Upper lobe of left lung (tissue), 6 donors: ENCODE data around the gene DENND4B. TPM values are rescaled to one million over a fixed set of nuclear protein-coding genes. Genes with fewer than 3 reads are reported as not detected.
"Not testable (repeated sequence)": the region's sequence is repeated elsewhere in the genome, so short reads cannot be mapped to it uniquely, and the experiment has no call there.

ENCODE experiments used
- ATAC-seq, 2 donors: fragments of 200-7000 bp; cut with Tn5 transposase; one replicate each; pipeline ENCODE4 v1.9.1; 2022; ENCODE audit warnings: mild to moderate bottlenecking in 2 of 2, moderate library complexity in 2 of 2; ENCODE audit not compliant: low FRiP score in 2 of 2
- DNase-seq, 2 donors: peaks; one replicate each; pipeline ENCODE4 v3.0.0-alpha.2; 2019 to 2020
- H3K27ac ChIP-seq, 4 donors: fragments of 200-600 bp; sonication (generic); one replicate each; pipeline ENCODE4 v1.5.1; 2016 to 2019
- H3K27me3 ChIP-seq, 4 donors: fragments of 200-600 bp; sonication (generic); one replicate each; pipeline ENCODE4 v1.5.1; 2017 to 2019
- H3K36me3 ChIP-seq, 4 donors: fragments of 200-600 bp; sonication (generic); one replicate each; pipeline ENCODE4 v1.5.1; 2016 to 2019
- H3K4me1 ChIP-seq, 4 donors: fragments of 200-600 bp; sonication (generic); one replicate each; pipeline ENCODE4 v1.5.1; 2018 to 2019
- H3K4me3 ChIP-seq, 4 donors: fragments of 200-600 bp; sonication (generic); one replicate each; pipeline ENCODE4 v1.5.1; 2017 to 2019; ENCODE audit warnings: mild to moderate bottlenecking in 2 of 4, moderate library complexity in 1 of 4
- H3K9me3 ChIP-seq, 4 donors: fragments of 200-600 bp; sonication (generic); one replicate each; pipeline ENCODE4 v1.5.1; 2018 to 2019
- EP300 ChIP-seq, 4 donors: sonication (generic); formaldehyde crosslinking; IDR thresholded peaks; one replicate each; pipeline ENCODE4 v1.5.1; 2017; ENCODE audit warnings: antibody characterized with exemption in 4 of 4, control low read depth in 2 of 4
- POLR2A ChIP-seq, 4 donors: fragments of 450-650 bp; IDR thresholded peaks; one replicate each; pipeline ENCODE4 v1.5.1; 2016 to 2017; ENCODE audit warnings: antibody characterized with exemption in 4 of 4, mild to moderate bottlenecking in 2 of 4
- POLR2AphosphoS5 ChIP-seq, 2 donors: sonication (generic); formaldehyde crosslinking; IDR thresholded peaks; one replicate each; pipeline ENCODE4 v1.5.1; 2017; ENCODE audit warnings: antibody characterized with exemption in 2 of 2
- WGBS, 2 donors: methylation state at CpG; one replicate each; pipeline ENCODE4 v1.1.5; 2017 to 2018; 5-methylcytosine and 5-hydroxymethylcytosine counted together
- total RNA-seq, 6 donors: library from RNA; depleted of rRNA in 4 of 6; stranded (reverse); fragments of >200 nt in 4 of 6; gene quantifications; one replicate each; pipeline versions ENCODE4 v1.1.0 to v1.2.1, GENCODE V29; 2016 to 2021
- TF ChIP-seq, protein P1 (sequence below), 6 experiments: fragments of 450-650 bp in 4 of 6; fragments of 200-600 bp in 2 of 6; sonication (generic) in 2 of 6; IDR thresholded peaks; one replicate each; pipeline ENCODE4 v1.5.1; 2016 to 2019; ENCODE audit warnings: antibody characterized with exemption in 6 of 6
- donor health status: DM: no; HTN: no; CAD: no; lungs with moderate emphysema.
- donor health status: DM: no; HTN: yes; CAD: no; lungs with severe emphysema.

Gene DENND4B
- total RNA-seq, 6 donors from 2014 or later = 43.3 to 151 (median 103) TPM

DNA sequence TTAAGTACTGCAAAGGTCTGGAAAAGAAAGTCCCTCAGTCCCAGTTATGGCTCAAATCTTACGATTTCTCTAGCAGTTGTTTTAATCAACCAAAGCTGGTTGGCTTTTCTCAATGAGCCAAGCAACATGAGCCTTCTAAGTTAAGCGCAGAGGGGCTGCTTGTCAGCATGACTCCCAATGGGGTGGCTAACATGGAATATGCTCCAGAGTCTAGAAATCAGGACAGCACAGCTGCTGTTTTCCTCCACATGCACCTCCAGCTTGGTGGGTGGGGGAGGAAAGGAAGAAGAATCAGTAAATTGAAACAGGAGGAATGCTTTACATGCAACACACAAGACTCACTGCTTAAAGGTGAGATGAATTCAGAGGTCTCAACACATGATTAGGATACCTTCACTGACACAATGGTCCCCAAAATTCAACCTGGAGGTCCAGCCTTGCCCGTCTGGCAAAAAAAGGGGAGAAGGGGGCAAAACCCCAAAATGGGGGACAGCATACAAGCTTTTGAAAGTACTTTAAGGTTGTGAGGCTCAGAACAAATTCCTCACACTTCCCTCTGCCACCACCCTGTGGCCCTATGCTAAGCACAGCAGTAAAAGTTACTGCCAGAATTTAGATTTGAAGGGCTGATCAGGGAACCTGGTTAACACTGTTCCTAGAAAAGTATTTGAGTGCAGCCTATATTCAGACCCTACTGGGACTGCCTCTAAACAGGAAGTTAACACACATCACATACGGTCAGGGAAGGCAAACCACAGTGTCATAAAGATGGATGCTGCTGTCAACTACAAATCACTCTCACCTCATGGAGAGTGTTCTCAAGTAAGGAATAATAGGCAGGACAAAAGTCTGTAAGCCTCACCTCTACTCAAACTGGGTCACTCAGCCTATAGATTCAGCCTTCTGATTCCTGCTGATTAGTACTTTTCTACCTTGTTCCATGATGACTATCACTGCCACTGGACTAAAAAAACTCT is 26.4 kb downstream of the DENND4B start:
- no peaks in the 10 kb centered on the region for H3K27me3 ChIP-seq
- H3K4me1 ChIP-seq = peaks cover 28 to 35% (median 31%) of the 10 kb centered on the region in 4 donors
- TF ChIP-seq EP300 (IDR thresholded peaks at IDR 0.05) = no peak
- TF ChIP-seq POLR2AphosphoS5 (IDR thresholded peaks at IDR 0.05) = no peak
- H3K36me3 ChIP-seq = peaks cover 0 to 5% (median 0%) of the 10 kb centered on the region in 4 donors
- peak overlapping the region in 3 of 4 donors; percentile 26 to 99 (median 48) for H3K27ac ChIP-seq
- no peaks in the 10 kb centered on the region for H3K9me3 ChIP-seq
- 44 to 48% methylated on average over 4 of the region's 4 CpGs for WGBS, 2 donors
- DNase-seq (no peak), ATAC-seq (no peak)
- peak overlapping the region in 1 of 4 donors; percentile 91 for H3K4me3 ChIP-seq

DNA sequence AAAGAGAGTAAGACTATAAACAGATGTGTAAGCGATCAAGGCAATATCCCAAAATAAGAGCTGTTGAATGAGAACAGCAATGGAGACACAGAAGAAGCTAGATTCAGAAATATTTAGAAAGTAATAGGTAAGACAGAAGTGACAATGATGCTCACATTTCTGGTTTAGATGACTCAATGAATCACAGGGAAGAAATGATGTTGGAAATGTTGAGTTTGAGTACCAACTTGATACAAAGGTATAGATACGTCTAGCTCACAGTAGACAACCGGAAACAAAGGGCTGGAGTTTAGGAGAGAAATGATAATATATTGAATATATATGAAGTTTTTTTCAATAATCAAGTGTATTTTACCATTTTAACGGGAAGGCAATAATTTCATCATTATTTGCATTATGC is 30.2 kb downstream of the DENND4B start:
- ATAC-seq (no peak), DNase-seq (no peak)
- no peaks in the 10 kb centered on the region for H3K27me3 ChIP-seq
- H3K4me3 ChIP-seq = no peak overlapping the region
- H3K4me1 ChIP-seq = peaks cover 15 to 33% (median 19%) of the 10 kb centered on the region in 4 donors
- WGBS, 2 donors = 89 to 93% methylated on average over 4 of the region's 4 CpGs
- TF ChIP-seq EP300 (IDR thresholded peaks at IDR 0.05) (no peak), POLR2AphosphoS5 (IDR thresholded peaks at IDR 0.05) (no peak), POLR2A (IDR thresholded peaks at IDR 0.05) (no peak)
- TF ChIP-seq, protein P1, sequence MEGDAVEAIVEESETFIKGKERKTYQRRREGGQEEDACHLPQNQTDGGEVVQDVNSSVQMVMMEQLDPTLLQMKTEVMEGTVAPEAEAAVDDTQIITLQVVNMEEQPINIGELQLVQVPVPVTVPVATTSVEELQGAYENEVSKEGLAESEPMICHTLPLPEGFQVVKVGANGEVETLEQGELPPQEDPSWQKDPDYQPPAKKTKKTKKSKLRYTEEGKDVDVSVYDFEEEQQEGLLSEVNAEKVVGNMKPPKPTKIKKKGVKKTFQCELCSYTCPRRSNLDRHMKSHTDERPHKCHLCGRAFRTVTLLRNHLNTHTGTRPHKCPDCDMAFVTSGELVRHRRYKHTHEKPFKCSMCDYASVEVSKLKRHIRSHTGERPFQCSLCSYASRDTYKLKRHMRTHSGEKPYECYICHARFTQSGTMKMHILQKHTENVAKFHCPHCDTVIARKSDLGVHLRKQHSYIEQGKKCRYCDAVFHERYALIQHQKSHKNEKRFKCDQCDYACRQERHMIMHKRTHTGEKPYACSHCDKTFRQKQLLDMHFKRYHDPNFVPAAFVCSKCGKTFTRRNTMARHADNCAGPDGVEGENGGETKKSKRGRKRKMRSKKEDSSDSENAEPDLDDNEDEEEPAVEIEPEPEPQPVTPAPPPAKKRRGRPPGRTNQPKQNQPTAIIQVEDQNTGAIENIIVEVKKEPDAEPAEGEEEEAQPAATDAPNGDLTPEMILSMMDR (IDR thresholded peaks at IDR 0.05) = no peak
- H3K27ac ChIP-seq = no peak overlapping the region
- no peaks in the 10 kb centered on the region for H3K9me3 ChIP-seq
- peaks cover 0 to 5% (median 0%) of the 10 kb centered on the region in 4 donors for H3K36me3 ChIP-seq

DNA sequence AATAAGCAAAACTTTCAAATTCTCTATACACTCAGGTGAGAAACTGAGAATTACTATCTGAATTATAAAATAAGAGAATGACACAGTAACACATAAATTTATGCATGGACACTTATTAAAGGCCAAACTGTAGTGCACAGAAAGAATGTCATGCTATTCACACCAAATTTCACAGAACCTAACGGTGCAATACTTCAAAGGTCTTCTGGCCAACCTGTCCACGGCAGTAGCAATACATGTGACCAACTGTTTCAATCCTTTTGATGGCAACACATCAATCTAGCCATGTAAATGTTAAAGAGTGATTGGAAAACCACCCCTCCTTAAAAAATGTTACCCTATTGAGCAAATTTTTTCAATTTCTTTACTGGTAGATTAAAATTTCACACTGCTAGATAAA is 34.2 kb downstream of the DENND4B start:
- Histone ChIP-seq H3K27ac (no peak overlapping the region), H3K36me3 (peaks cover 0 to 15% (median 4%) of the 10 kb centered on the region in 4 donors), H3K27me3 (no peaks in the 10 kb centered on the region), H3K4me3 (no peak overlapping the region), H3K9me3 (no peaks in the 10 kb centered on the region), H3K4me1 (peaks cover 0 to 14% (median 0%) of the 10 kb centered on the region in 4 donors)
- DNase-seq (no peak), ATAC-seq (no peak)
- no peak for TF ChIP-seq EP300 (IDR thresholded peaks at IDR 0.05)
- TF ChIP-seq, protein P1 (IDR thresholded peaks at IDR 0.05) = no peak
- TF ChIP-seq POLR2AphosphoS5 (IDR thresholded peaks at IDR 0.05) = no peak
- no peak for TF ChIP-seq POLR2A (IDR thresholded peaks at IDR 0.05)
- WGBS, 2 donors = 77 to 78% methylated on average over 2 of the region's 2 CpGs

DNA sequence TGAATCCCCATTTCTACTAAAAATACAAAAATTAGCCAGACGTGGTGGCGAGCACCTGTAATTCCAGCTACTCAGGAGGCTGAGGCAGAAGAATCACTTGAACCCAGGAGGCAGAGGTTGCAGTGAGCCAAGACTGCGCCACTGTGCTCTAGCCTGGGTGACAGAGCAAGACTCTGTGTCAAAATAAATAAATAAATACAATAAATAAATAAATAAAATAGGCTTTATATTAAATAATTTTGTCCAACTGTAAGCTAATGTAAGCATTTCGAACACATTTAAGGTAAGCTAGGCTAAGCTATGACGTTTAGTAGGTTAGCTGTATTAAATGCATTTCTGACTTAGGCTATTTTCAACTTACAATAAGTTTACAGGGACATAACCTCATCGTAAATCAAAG is 36.0 kb downstream of the DENND4B start:
- H3K27ac ChIP-seq, ATAC-seq, H3K4me3 ChIP-seq, H3K27me3 ChIP-seq, DNase-seq, H3K9me3 ChIP-seq: not testable (repeated sequence)
- 87 to 92% methylated on average over 6 of the region's 6 CpGs for WGBS, 2 donors
- peaks cover 0 to 14% (median 0%) of the 10 kb centered on the region in 4 donors for H3K4me1 ChIP-seq
- H3K36me3 ChIP-seq = peaks cover 0 to 11% (median 4%) of the 10 kb centered on the region in 4 donors

DNA sequence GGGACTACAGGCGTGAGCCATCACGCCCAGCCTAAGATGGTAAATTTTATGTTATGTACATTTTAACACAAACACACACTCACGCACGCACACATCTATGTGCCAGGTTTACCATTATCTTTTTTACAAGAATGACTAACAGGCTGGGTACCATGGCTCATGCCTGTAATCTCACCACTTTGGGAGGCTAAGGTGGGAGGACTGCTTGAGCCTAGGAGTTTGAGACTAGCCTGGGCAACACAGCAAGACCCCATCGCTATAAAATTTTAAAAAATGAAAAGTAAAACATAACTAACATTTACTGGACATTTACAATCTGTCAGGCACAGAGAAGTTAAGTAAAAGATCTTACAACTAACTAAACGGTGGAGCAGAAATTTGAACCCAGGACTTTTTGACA is 38.4 kb downstream of the DENND4B start:
- Histone ChIP-seq H3K9me3 (no peaks in the 10 kb centered on the region), H3K27ac (no peak overlapping the region), H3K4me3 (no peak overlapping the region), H3K4me1 (peaks cover 0 to 19% (median 9%) of the 10 kb centered on the region in 4 donors), H3K36me3 (peaks cover 0 to 11% (median 4%) of the 10 kb centered on the region in 4 donors), H3K27me3 (no peaks in the 10 kb centered on the region)
- 96 to 97% methylated on average over 6 of the region's 6 CpGs for WGBS, 2 donors
- ATAC-seq (no peak), DNase-seq (no peak)
- no peak for TF ChIP-seq POLR2A (IDR thresholded peaks at IDR 0.05)
- TF ChIP-seq, protein P1 (IDR thresholded peaks at IDR 0.05) = no peak
- no peak for TF ChIP-seq EP300 (IDR thresholded peaks at IDR 0.05)
- TF ChIP-seq POLR2AphosphoS5 (IDR thresholded peaks at IDR 0.05) = no peak
